Breast epithelium (tissue), 3 donors: ENCODE data around the gene GRIFIN.

Source experiments
- CTCF ChIP-seq, 3 donors: fragments of 450-650 bp; IDR thresholded peaks; one replicate each; pipeline ENCODE4 v1.5.1; 2016 to 2017; ENCODE audit warnings: antibody characterized with exemption in 3 of 3, mild to moderate bottlenecking in 3 of 3, moderate library complexity in 3 of 3
- POLR2A ChIP-seq: fragments of 450-650 bp; IDR thresholded peaks from one replicate; pipeline ENCODE4 v1.6.1; 2016; ENCODE audit warnings: antibody characterized with exemption, mild to moderate bottlenecking, moderate library complexity

- TF ChIP-seq CTCF (IDR thresholded peaks at IDR 0.05) (no peak), POLR2A (no peak)
These were observed 23.0 kb upstream of the GRIFIN start for GRCh38 chr7:2499181-2499580.
